ENCODE data around the gene SEZ6L. TPM values are rescaled to one million over a fixed set of nuclear protein-coding genes. Genes with fewer than 3 reads are reported as not detected.

Gene SEZ6L
- total and polyA plus RNA-seq, 10 donors = 0.02 to 0.72 (median 0.30) TPM; not detected in 2

- H3K27me3 ChIP-seq (replicated peaks in 1 of 7) = peaks cover 0 to 37% (median 2%) of the 10 kb centered on the region in 7 donors
These were observed 107.4 kb downstream of the SEZ6L start for GRCh38 chr22:26276529-26277160.

GRCh38 chr22:26281941-26282340 lies 112.7 kb downstream of the SEZ6L start:
- 76 to 88% (median 84%) methylated on average over 4 of the region's 4 CpGs for WGBS, 5 donors
- H3K27ac ChIP-seq = no peak overlapping the region

More at GRCh38 chr22:26276529-26277160, 107.4 kb downstream of the SEZ6L start:
- WGBS, 5 donors = 63 to 78% (median 69%) methylated on average over 11 of the region's 11 CpGs
- Histone ChIP-seq H3K27ac (no peak overlapping the region), H3K36me3 (no peaks in the 10 kb centered on the region), H3K9me3 (no peaks in the 10 kb centered on the region), H3K4me1 (no peaks in the 10 kb centered on the region), H3K4me3 (no peak overlapping the region)
- TF ChIP-seq POLR2A (IDR thresholded peaks at IDR 0.05) (no peak), POLR2AphosphoS5 (IDR thresholded peaks at IDR 0.05) (no peak), CTCF (IDR thresholded peaks at IDR 0.05 in 8 of 11, conservative IDR thresholded peaks at IDR 0.05 in 3 of 11) (no peak)
- no peak for DNase-seq
- intact Hi-C loops (cut with DNase I; ENCODE audit: low total_unique reads) = no loop called here

GRCh38 chr22:26283330-26283729 lies 114.1 kb downstream of the SEZ6L start:
- no peak for DNase-seq
- Histone ChIP-seq H3K4me3 (no peak overlapping the region), H3K27ac (no peak overlapping the region), H3K27me3 (replicated peaks in 1 of 7) (peaks cover 0 to 23% (median 0%) of the 10 kb centered on the region in 7 donors), H3K36me3 (no peaks in the 10 kb centered on the region), H3K9me3 (peaks cover 0 to 3% (median 0%) of the 10 kb centered on the region in 8 donors), H3K4me1 (no peaks in the 10 kb centered on the region)
- no peak for TF ChIP-seq POLR2AphosphoS5 (IDR thresholded peaks at IDR 0.05)
- no peak for TF ChIP-seq POLR2A (IDR thresholded peaks at IDR 0.05)
- no peak for TF ChIP-seq CTCF (IDR thresholded peaks at IDR 0.05 in 8 of 11, conservative IDR thresholded peaks at IDR 0.05 in 3 of 11)
- 94 to 99% (median 97%) methylated on average over 2 of the region's 2 CpGs for WGBS, 5 donors
- intact Hi-C loops (cut with DNase I; ENCODE audit: low total_unique reads) = no loop called here

More at GRCh38 chr22:26281941-26282340, 112.7 kb downstream of the SEZ6L start:
- Histone ChIP-seq H3K4me3 (no peak overlapping the region), H3K36me3 (no peaks in the 10 kb centered on the region), H3K9me3 (peaks cover 0 to 3% (median 0%) of the 10 kb centered on the region in 8 donors), H3K27me3 (replicated peaks in 1 of 7) (peaks cover 0 to 28% (median 0%) of the 10 kb centered on the region in 7 donors), H3K4me1 (no peaks in the 10 kb centered on the region)
- no peak for DNase-seq
- intact Hi-C loops (cut with DNase I; ENCODE audit: low total_unique reads) = no loop called here
- no peak for TF ChIP-seq POLR2AphosphoS5 (IDR thresholded peaks at IDR 0.05)
- TF ChIP-seq CTCF (IDR thresholded peaks at IDR 0.05 in 8 of 11, conservative IDR thresholded peaks at IDR 0.05 in 3 of 11) = no peak
- no peak for TF ChIP-seq POLR2A (IDR thresholded peaks at IDR 0.05)

- 41 to 61% (median 52%) methylated on average over 5 of the region's 5 CpGs for WGBS, 5 donors
- TF ChIP-seq POLR2AphosphoS5 (IDR thresholded peaks at IDR 0.05) (no peak), CTCF (IDR thresholded peaks at IDR 0.05 in 8 of 11, conservative IDR thresholded peaks at IDR 0.05 in 3 of 11) (no peak), POLR2A (IDR thresholded peaks at IDR 0.05) (no peak)
- H3K27me3 ChIP-seq (replicated peaks in 1 of 7) = peaks cover 0 to 20% (median 0%) of the 10 kb centered on the region in 7 donors
- intact Hi-C loops (cut with DNase I; ENCODE audit: low total_unique reads) = no loop called here
- no peak overlapping the region for H3K27ac ChIP-seq
- no peak overlapping the region for H3K4me3 ChIP-seq
- peaks cover 0 to 3% (median 0%) of the 10 kb centered on the region in 8 donors for H3K9me3 ChIP-seq
- no peaks in the 10 kb centered on the region for H3K36me3 ChIP-seq
- no peak for DNase-seq
- H3K4me1 ChIP-seq = no peaks in the 10 kb centered on the region
These were observed 116.4 kb downstream of the SEZ6L start for GRCh38 chr22:26285632-26286031.

All from spleen (tissue), 11 donors.